Mesothelial cell of epicardium (in vitro differentiated cells): ENCODE data around the gene DHX9. TPM values are rescaled to one million over a fixed set of nuclear protein-coding genes. Genes with fewer than 3 reads are reported as not detected.

Source experiments
- DNase-seq, 2 experiments: peaks; one replicate each; pipeline ENCODE4 v3.0.0; 2021; ENCODE audit warnings: low spot score in 2 of 2; ENCODE audit not compliant: unreplicated experiment in 2 of 2
- H3K27ac Mint-ChIP-seq: 2 replicates; pipeline ENCODE4 v1.8.0; 2021; ENCODE audit warnings: mixed read lengths
- H3K27me3 Mint-ChIP-seq: 2 replicates; pipeline ENCODE4 v1.8.0; 2021; ENCODE audit warnings: low read depth, mixed read lengths
- H3K36me3 Mint-ChIP-seq: 2 replicates; pipeline ENCODE4 v1.8.0; 2021; ENCODE audit warnings: mixed read lengths
- H3K4me1 Mint-ChIP-seq: 2 replicates; pipeline ENCODE4 v1.8.0; 2021; ENCODE audit warnings: mixed read lengths
- H3K4me3 Mint-ChIP-seq: 2 replicates; pipeline ENCODE4 v1.8.0; 2021; ENCODE audit warnings: mild to moderate bottlenecking, moderate library complexity, mixed read lengths
- H3K9me3 Mint-ChIP-seq: 2 replicates; pipeline ENCODE4 v1.8.0; 2021; ENCODE audit warnings: mixed read lengths
- total RNA-seq: library from RNA; stranded (reverse); gene quantifications from 3 replicates; pipeline ENCODE4 v1.2.1, GENCODE V29; 2021
- TF ChIP-seq, protein P1 (sequence below): fragments of 200-600 bp; sonication (generic); IDR thresholded peaks from one replicate; pipeline ENCODE4 v1.5.0; 2021; ENCODE audit warnings: antibody characterized with exemption; ENCODE audit not compliant: unreplicated experiment

Gene DHX9
- total RNA-seq, 1 donor from 2014 or later, result 250 TPM

DNA sequence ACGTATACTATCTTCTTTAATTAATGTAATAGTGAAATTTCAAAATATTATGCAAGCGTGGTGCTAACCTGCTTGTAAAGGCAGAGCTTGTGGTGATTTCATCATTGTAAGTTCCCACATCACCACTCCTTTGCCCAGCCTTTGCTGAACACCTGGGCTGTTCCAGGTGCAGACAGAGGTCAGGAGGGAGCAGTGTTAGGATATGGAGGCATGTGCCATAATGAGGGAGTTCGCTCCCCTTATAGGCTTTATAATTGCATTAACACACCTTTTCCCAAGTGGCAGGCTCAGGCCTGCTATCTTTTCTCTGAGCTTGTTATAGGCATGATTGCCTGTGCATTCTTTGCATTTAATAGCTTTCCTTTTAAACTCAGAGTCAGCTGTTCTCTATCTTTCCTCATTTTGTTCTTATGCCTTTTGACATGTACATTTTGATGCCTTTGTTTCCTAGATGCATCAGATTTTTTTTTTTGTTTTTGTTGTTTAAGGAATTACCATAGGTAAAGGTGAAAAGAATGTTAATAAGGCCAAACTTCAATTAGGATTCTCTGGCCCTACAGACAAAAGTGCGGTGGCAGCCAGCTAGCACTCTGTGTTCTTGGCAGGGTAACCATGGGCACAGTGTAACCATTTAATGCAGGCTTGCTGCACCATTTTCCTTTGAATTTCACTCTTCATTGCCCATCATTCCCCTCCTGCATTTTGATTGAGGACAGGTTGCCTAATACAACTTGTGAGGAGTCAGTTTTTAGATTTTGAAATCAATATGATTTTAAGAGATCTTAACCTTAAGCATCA, 36.9 kb upstream of the DHX9 start:
- Mint-ChIP-seq H3K27me3 (no peaks in the 10 kb centered on the region), H3K4me3 (no peak overlapping the region), H3K27ac (no peak overlapping the region), H3K9me3 (no peaks in the 10 kb centered on the region), H3K4me1 (peaks cover 3% of the 10 kb centered on the region), H3K36me3 (peaks cover 4% of the 10 kb centered on the region)
- no peak for DNase-seq
- TF ChIP-seq, protein P1, sequence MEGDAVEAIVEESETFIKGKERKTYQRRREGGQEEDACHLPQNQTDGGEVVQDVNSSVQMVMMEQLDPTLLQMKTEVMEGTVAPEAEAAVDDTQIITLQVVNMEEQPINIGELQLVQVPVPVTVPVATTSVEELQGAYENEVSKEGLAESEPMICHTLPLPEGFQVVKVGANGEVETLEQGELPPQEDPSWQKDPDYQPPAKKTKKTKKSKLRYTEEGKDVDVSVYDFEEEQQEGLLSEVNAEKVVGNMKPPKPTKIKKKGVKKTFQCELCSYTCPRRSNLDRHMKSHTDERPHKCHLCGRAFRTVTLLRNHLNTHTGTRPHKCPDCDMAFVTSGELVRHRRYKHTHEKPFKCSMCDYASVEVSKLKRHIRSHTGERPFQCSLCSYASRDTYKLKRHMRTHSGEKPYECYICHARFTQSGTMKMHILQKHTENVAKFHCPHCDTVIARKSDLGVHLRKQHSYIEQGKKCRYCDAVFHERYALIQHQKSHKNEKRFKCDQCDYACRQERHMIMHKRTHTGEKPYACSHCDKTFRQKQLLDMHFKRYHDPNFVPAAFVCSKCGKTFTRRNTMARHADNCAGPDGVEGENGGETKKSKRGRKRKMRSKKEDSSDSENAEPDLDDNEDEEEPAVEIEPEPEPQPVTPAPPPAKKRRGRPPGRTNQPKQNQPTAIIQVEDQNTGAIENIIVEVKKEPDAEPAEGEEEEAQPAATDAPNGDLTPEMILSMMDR, result no peak

DNA sequence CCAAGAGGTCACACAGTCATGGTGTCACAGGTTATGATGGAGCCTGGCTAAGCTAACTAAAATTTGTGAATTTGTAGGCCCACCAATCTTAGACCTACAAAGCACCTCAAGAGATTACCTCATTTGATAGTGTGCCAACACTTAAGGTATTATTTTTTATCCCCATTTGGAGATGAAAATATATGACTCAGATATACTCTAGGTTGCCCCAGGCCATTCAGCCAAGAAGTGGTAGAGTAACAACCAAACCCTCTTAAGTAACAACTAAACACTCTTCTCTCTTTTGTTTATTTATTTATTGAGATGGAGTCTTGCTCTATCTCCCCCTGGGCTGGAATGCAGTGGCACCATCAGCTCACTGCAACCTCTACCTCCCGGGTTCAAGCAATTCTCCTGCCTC, 35.3 kb upstream of the DHX9 start:
- H3K36me3 Mint-ChIP-seq, result peaks cover 6% of the 10 kb centered on the region
- no peaks in the 10 kb centered on the region for H3K27me3 Mint-ChIP-seq
- peaks cover 3% of the 10 kb centered on the region for H3K4me1 Mint-ChIP-seq
- no peak for DNase-seq
- no peak overlapping the region for H3K27ac Mint-ChIP-seq
- no peak overlapping the region for H3K4me3 Mint-ChIP-seq
- TF ChIP-seq, protein P1, result no peak
- no peaks in the 10 kb centered on the region for H3K9me3 Mint-ChIP-seq

DNA sequence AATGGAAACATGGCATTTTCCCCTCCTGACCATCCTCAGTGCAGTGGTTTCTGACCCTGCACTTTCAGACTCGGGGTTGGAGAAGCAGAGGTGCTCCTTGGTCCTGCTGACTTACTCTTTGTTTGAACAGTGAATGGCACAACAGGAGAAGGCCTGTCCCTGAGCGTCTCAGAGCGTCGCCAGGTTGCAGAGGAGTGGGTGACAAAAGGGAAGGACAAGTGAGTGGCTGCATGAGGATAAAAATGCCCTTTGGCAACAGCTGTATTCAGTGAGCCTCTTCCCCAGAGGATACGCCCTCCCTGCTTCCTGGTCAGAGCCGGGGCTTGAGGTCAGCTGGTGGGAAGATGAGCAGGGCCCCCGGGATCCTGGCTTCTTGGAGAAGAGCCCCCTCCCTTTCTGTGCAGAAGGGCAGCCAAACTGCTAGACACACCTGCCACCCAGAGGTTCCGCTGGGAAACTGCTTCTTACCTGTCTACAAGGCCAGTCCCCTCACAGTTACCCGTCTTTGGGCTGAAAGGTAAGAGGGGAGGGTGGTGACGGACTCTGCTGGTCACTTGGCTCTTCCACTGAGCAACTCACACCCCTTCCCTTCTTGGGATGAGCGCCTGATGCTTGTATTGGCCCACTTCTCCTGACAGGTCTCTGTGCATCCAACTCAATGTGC, 33.0 kb upstream of the DHX9 start:
- no peak overlapping the region for H3K4me3 Mint-ChIP-seq
- DNase-seq, result no peak
- no peaks in the 10 kb centered on the region for H3K27me3 Mint-ChIP-seq
- H3K36me3 Mint-ChIP-seq, result peaks cover 6% of the 10 kb centered on the region
- no peaks in the 10 kb centered on the region for H3K4me1 Mint-ChIP-seq
- no peaks in the 10 kb centered on the region for H3K9me3 Mint-ChIP-seq
- TF ChIP-seq, protein P1, result no peak
- no peak overlapping the region for H3K27ac Mint-ChIP-seq

DNA sequence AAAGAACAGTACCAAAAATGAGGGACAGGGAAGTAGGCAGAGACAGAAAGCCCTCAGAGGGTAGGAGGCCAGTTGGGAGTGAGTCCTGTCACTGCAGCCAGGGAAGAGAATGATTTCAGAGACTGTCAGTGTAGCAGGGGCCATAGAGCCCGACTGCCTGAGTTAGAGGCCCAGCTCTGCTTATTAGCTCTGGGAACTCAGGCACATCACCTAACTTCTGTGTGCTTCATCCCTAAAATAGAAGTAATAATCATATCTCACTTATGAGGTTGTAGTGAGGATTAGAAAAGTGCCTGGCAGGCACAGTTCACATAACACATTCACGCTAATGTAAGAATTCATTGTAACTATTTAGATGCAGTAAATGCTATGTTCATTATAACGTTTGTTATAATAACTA, 31.2 kb upstream of the DHX9 start:
- H3K36me3 Mint-ChIP-seq, result peaks cover 6% of the 10 kb centered on the region
- no peaks in the 10 kb centered on the region for H3K4me1 Mint-ChIP-seq
- TF ChIP-seq, protein P1, result no peak
- H3K9me3 Mint-ChIP-seq, result no peaks in the 10 kb centered on the region
- no peak for DNase-seq
- H3K4me3 Mint-ChIP-seq, result no peak overlapping the region
- no peaks in the 10 kb centered on the region for H3K27me3 Mint-ChIP-seq
- H3K27ac Mint-ChIP-seq, result no peak overlapping the region

DNA sequence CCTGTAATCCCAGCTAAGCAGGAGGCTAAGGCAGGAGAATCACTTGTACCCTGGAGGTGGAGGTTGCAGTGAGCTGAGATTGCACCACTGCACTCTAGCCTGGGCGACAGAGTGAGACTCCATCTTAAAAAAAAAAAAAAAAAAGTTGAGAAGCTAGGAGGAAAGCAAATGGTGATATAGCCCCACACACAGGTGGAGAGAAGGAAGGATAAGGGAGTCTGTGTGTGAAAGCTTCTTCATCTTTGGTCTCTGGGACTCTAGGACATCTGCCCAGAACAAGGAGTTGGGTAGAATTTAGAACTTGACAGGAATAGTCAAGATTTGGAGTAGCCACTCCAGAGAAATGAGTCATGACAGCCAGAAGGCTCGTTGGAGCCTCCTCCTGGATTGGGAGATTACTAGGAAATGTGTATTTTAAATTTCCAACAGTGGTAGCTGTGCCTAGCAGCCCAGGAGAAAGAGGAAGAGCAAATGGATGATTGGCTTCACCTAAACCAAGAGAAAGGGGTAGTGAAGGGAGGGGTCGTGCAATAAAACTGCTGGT, 29.7 kb upstream of the DHX9 start:
- peaks cover 6% of the 10 kb centered on the region for H3K36me3 Mint-ChIP-seq
- TF ChIP-seq, protein P1, result no peak

More for the DNA sequence above, 29.7 kb upstream of the DHX9 start:
- Mint-ChIP-seq H3K9me3 (no peaks in the 10 kb centered on the region), H3K27me3 (no peaks in the 10 kb centered on the region), H3K4me3 (no peak overlapping the region), H3K27ac (no peak overlapping the region), H3K4me1 (no peaks in the 10 kb centered on the region)
- DNase-seq, result no peak
